K562 (cell line): Measurements from ENCODE around the gene DTNBP1. TPM values are rescaled to one million over a fixed set of nuclear protein-coding genes. Genes with fewer than 3 reads are reported as not detected.

ENCODE experiments used
- ATAC-seq: fragments of 200-7000 bp; cut with Tn5 transposase; 3 replicates; pipeline ENCODE4 v1.9.1; 2020; ENCODE audit warnings: moderate library complexity
- BruUV-seq: library from RNA; stranded (reverse); fragments of 400-500 nt; replicated peaks from 2 replicates; lab custom pipeline; 2021; lab: Mats Ljungman, UMichigan
- CTCF ChIA-PET: fragments of 300-600 bp; formaldehyde crosslinking; extraction: SDS; loops from one replicate; lab custom pipeline; 2021; ENCODE audit warnings: low intra/inter-chr PET ratio; lab: Yijun Ruan, JAX
- POLR2A ChIA-PET: fragments of 300-600, 350-650 bp; sonication (Branson Sonifier 250); formaldehyde crosslinking; extraction: SDS; loops from one replicate; lab custom pipeline; 2021; ENCODE audit warnings: antibody characterized with exemption, inconsistent platforms; lab: Yijun Ruan, JAX
- DNase-seq, 4 experiments: peaks; one replicate each; pipeline versions ENCODE4 v3.0.0 to v3.0.0-alpha.2; 2011 to 2018; ENCODE audit warnings: low spot score in 3 of 4, mixed read lengths in 3 of 4; ENCODE audit errors: extremely low read depth in 1 of 4
- FAIRE-seq: peaks from 2 replicates; lab custom pipeline; 2011; peaks lifted over from hg19 to GRCh38; lab: Jason Lieb, UNC
- H2AFZ ChIP-seq: 2 replicates; pipeline ENCODE4 v1.6.0; 2011; ENCODE audit warnings: low read depth, low read length, control low read depth, inconsistent platforms
- H3K27ac ChIP-seq: fragments of 200-600 bp; 3 replicates; pipeline ENCODE4 v1.8.0; 2011; ENCODE audit warnings: low read depth, mild to moderate bottlenecking, control low read depth, inconsistent platforms, low read length, moderate library complexity, mixed read lengths; ENCODE audit errors: extremely low read depth
- H3K27me3 ChIP-seq, 2 experiments: fragments of 300-600 bp in 1 of 2; 2 replicates in 1 of 2; 3 replicates in 1 of 2; pipeline versions ENCODE4 v1.6.0 to v1.8.0; 2011; ENCODE audit warnings: inconsistent platforms in 2 of 2, low read length in 2 of 2, mild to moderate bottlenecking in 1 of 2, mixed read lengths in 1 of 2, moderate library complexity in 1 of 2; ENCODE audit not compliant: control insufficient read depth in 2 of 2, insufficient read depth in 2 of 2
- H3K36me3 ChIP-seq: fragments of 300-600 bp; 3 replicates; pipeline ENCODE4 v1.8.0; 2011; ENCODE audit warnings: mild to moderate bottlenecking, low read length, inconsistent platforms; ENCODE audit not compliant: control insufficient read depth, insufficient read depth
- H3K4me1 ChIP-seq, 2 experiments: fragments of 200-600 bp in 1 of 2; replicated peaks in 1 of 2; 2 replicates in 1 of 2; 3 replicates in 1 of 2; pipeline versions ENCODE4 v1.5.1 to v1.8.0; 2011; ENCODE audit warnings: inconsistent platforms in 2 of 2, low read length in 2 of 2, mild to moderate bottlenecking in 1 of 2, mixed read lengths in 1 of 2, moderate library complexity in 1 of 2; ENCODE audit not compliant: control insufficient read depth in 2 of 2, insufficient read depth in 2 of 2
- H3K4me2 ChIP-seq: 2 replicates; pipeline ENCODE4 v1.6.1; 2011; ENCODE audit warnings: low read length, control low read depth, inconsistent platforms, mixed read lengths; ENCODE audit not compliant: insufficient read depth
- H3K4me3 ChIP-seq: fragments of 200-600 bp; sonication (generic), shearing (Covaris generic); 2 replicates; pipeline ENCODE4 v1.5.1; 2016; ENCODE audit warnings: control low read depth, inconsistent platforms
- H3K79me2 ChIP-seq: fragments of 200-600 bp; 3 replicates; pipeline ENCODE4 v1.8.0; 2011; ENCODE audit warnings: low read length, inconsistent platforms; ENCODE audit not compliant: control insufficient read depth, insufficient read depth
- H3K9ac ChIP-seq, 2 experiments: 2 replicates each; pipeline versions ENCODE4 v1.6.0 to v1.6.1; 2011; ENCODE audit warnings: low read depth in 2 of 2, low read length in 2 of 2, control low read depth in 1 of 2, inconsistent platforms in 1 of 2, mild to moderate bottlenecking in 1 of 2, mixed read lengths in 1 of 2; ENCODE audit not compliant: insufficient read depth in 1 of 2
- H3K9me1 ChIP-seq: one replicate; pipeline ENCODE4 v1.6.0; 2011; ENCODE audit warnings: inconsistent platforms, mild to moderate bottlenecking, low read length, moderate library complexity; ENCODE audit not compliant: control insufficient read depth, insufficient read depth
- H3K9me3 ChIP-seq: replicated peaks from 2 replicates; pipeline ENCODE4 v1.5.1; 2011; ENCODE audit warnings: low read depth, low read length, inconsistent platforms; ENCODE audit not compliant: control insufficient read depth, insufficient read depth
- H4K20me1 ChIP-seq: replicated peaks from 2 replicates; pipeline ENCODE4 v1.6.1; 2011; ENCODE audit warnings: low read length, inconsistent platforms, mixed read lengths; ENCODE audit not compliant: control insufficient read depth, insufficient read depth
- CREBBP ChIP-seq: IDR thresholded peaks from one replicate; pipeline ENCODE4 v1.6.1; 2012; ENCODE audit warnings: low read depth, mild to moderate bottlenecking, control low read depth, inconsistent platforms, low read length
- KAT8 ChIP-seq: fragments of 450-650 bp; IDR thresholded peaks from 2 replicates; pipeline ENCODE4 v1.6.1; 2016; ENCODE audit warnings: low read depth, mild to moderate bottlenecking
- MEF2A ChIP-seq: IDR thresholded peaks from 2 replicates; pipeline ENCODE4 v1.6.1; 2011; ENCODE audit warnings: low read depth, mild to moderate bottlenecking, low read length, moderate library complexity; ENCODE audit not compliant: control insufficient read depth
- PHB2 ChIP-seq: fragments of 450-650 bp; IDR thresholded peaks from 2 replicates; pipeline ENCODE4 v1.6.1; 2017; ENCODE audit warnings: low read depth
- POLR2G ChIP-seq: fragments of 200-400 bp; formaldehyde crosslinking; IDR thresholded peaks from 2 replicates; pipeline ENCODE4 v1.6.1; 2017; ENCODE audit warnings: low read depth, mild to moderate bottlenecking, antibody characterized with exemption, low read length, moderate library complexity
- SMAD4 ChIP-seq: fragments of 250-450 bp; sonication (Bioruptor Pico); conservative IDR thresholded peaks from 2 replicates; pipeline ENCODE4 v1.8.0; 2021; ENCODE audit warnings: inconsistent platforms, mild to moderate bottlenecking, moderate library complexity
- TCF7 ChIP-seq: sonication (generic); IDR thresholded peaks from 2 replicates; pipeline ENCODE4 v1.6.1; 2016; ENCODE audit warnings: antibody characterized with exemption, borderline replicate concordance
- TSC22D4 ChIP-seq: fragments of 450-650 bp; IDR thresholded peaks from 2 replicates; pipeline ENCODE4 v1.6.1; 2016; ENCODE audit warnings: missing genetic modification characterization, missing biosample characterization, control low read depth
- ZNF197 ChIP-seq: fragments of 200-800 bp; sonication (Bioruptor generic); IDR thresholded peaks from 2 replicates; pipeline ENCODE4 v1.6.1; 2016; ENCODE audit warnings: low read depth, missing genetic modification characterization, missing compliant biosample characterization
- ZNF316 ChIP-seq: fragments of 450-650 bp; IDR thresholded peaks from 2 replicates; pipeline ENCODE4 v1.6.1; 2016
- ZNF507 ChIP-seq: conservative IDR thresholded peaks from 2 replicates; pipeline ENCODE4 v1.6.1; 2017; ENCODE audit warnings: missing genetic modification characterization, missing compliant biosample characterization
- ZNF76 ChIP-seq: fragments of 250-450 bp; sonication (Bioruptor Pico); IDR thresholded peaks from 2 replicates; pipeline ENCODE4 v1.4.0; 2020; ENCODE audit warnings: mild to moderate bottlenecking, moderate library complexity, borderline replicate concordance
- WGBS: fragments of 100-300 bp; shearing (Covaris generic); methylation state at CpG from one replicate; pipeline ENCODE4 v1.1.6; 2016; ENCODE audit warnings: low coverage, mixed read lengths; ENCODE audit not compliant: insufficient coverage; ENCODE audit errors: missing lambda C conversion rate; 5-methylcytosine and 5-hydroxymethylcytosine counted together
- in situ Hi-C: fragments of 300-500 bp; cut with MboI; formaldehyde crosslinking; loops from 4 replicates; pipeline ENCODE4 v1.15.0; 2018; ENCODE audit warnings: inconsistent platforms, mixed read lengths
- intact Hi-C: fragments of 100-400 bp; cut with micrococcal nuclease; formaldehyde crosslinking; loops from 2 replicates; pipeline ENCODE4 v1.14.2; 2022
- polyA plus RNA-seq, 8 experiments: library from polyadenylated mRNA; depleted of rRNA in 4 of 8; stranded (reverse) in 5 of 8; unstranded in 3 of 8; fragments of >200 nt; fragmentation: Nextera tagmentation in 2 of 8; fragmentation: Illumina TruSeq in 1 of 8; extraction: Ambion mirVana in 2 of 8; extraction: Trizol in 1 of 8; gene quantifications; 2 replicates each; pipeline versions ENCODE4 v1.2.1 to v1.2.3, GENCODE V29; 2011 to 2014; ENCODE audit warnings: inconsistent platforms in 1 of 8, missing spikeins in 1 of 8
- total RNA-seq, 7 experiments: library from RNA; depleted of rRNA in 6 of 7; stranded (reverse); fragments of >200 nt in 6 of 7; fragmentation: Illumina TruSeq in 2 of 7; extraction: Trizol in 2 of 7; gene quantifications; 2 replicates each; pipeline versions ENCODE4 v1.2.1 to v1.2.3, GENCODE V29; 2011 to 2021; ENCODE audit warnings: low replicate concordance in 1 of 7
- TF ChIP-seq, protein P1 (sequence below): sonication (generic); formaldehyde crosslinking; IDR thresholded peaks from 2 replicates; pipeline ENCODE4 v1.8.0; 2022; ENCODE audit warnings: missing genetic modification reagents, mild to moderate bottlenecking, borderline replicate concordance
- TF ChIP-seq, protein P2 (sequence below): fragments of 450-650 bp; IDR thresholded peaks from 2 replicates; pipeline ENCODE4 v1.6.1; 2018; ENCODE audit warnings: mild to moderate bottlenecking, low read depth; ENCODE audit not compliant: partially characterized antibody
- TF ChIP-seq, protein P3 (sequence below): sonication (generic); formaldehyde crosslinking; IDR thresholded peaks from 2 replicates; pipeline ENCODE4 v1.8.0; 2023; ENCODE audit warnings: missing genetic modification reagents, mild to moderate bottlenecking, borderline replicate concordance

Gene DTNBP1
- total and polyA plus RNA-seq, 9 of the 15 experiments (the other 6 are each of a cell fraction or from before 2014, with no cell fraction given) = 16.7 to 54.5 (median 21.4) TPM

DNA sequence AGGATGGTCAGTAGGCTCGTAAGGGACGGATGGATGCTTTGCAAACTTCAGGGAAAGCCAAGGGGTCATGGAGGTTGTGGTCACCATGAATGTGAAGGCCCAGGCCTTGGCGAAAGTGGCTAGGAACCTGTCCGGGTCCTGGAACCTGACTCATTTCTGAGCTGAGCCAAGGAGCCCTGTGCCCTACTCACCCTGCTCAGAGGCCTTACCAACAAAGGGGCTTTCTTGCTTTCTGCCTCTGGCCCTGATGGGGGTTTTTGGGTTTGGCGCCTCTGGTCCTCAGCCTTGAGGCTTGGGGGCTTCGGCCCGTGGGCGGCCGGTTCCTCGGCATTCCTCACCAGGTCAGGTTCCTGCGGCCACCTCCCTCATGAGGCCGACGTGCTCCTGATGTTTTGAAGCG lies 155.1 kb downstream of the DTNBP1 start (continued):
- TF ChIP-seq KAT8 (no peak), SMAD4 (CRISPR knock-in tag) (no peak), MEF2A (no peak), TSC22D4 (no peak), TCF7 (no peak)
- TF ChIP-seq, protein P1, sequence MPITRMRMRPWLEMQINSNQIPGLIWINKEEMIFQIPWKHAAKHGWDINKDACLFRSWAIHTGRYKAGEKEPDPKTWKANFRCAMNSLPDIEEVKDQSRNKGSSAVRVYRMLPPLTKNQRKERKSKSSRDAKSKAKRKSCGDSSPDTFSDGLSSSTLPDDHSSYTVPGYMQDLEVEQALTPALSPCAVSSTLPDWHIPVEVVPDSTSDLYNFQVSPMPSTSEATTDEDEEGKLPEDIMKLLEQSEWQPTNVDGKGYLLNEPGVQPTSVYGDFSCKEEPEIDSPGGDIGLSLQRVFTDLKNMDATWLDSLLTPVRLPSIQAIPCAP (CRISPR knock-in tag) = no peak
- TF ChIP-seq, all 486 proteins: peak for 0

DNA sequence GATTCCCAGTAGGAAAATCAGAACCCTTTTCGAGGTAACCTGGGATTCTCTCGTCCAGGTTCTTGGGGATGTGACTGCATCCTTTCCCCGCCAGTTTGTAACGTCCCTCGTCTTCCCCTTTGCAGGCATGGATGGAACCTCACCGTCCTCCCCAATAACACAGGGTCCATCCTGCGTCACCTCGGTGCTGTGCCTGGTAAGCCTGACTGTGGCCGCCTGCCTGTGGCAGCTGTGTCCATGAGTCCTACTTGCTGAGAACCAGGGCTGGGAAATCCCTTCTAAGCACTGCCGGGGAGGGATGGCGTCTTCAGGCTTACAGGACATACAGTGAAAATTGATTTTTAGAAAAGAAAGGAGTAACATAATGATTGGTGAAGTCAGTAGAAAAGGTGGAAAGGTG lies 155.6 kb downstream of the DTNBP1 start:
- DNase-seq (no peak), ATAC-seq (no peak), FAIRE-seq (no peak)
- Histone ChIP-seq H3K27ac (no peak overlapping the region), H3K27me3 (no peaks in the 10 kb centered on the region), H3K4me3 (no peak overlapping the region), H4K20me1 (no peaks in the 10 kb centered on the region), H3K4me1 (peaks cover 23 to 24% of the 10 kb centered on the region in 2 experiments), H3K9me1 (no peaks in the 10 kb centered on the region), H2AFZ (no peak overlapping the region), H3K9me3 (no peaks in the 10 kb centered on the region), H3K9ac (no peak overlapping the region; a peak in 1 of 4 replicates), H3K79me2 (peaks cover 7% of the 10 kb centered on the region; the same call in 2 of the 3 replicates), H3K36me3 (peaks cover 89% of the 10 kb centered on the region), H3K4me2 (no peak overlapping the region)
- CTCF ChIA-PET = no interaction called here
- 94% methylated on average over 11 of the region's 11 CpGs for WGBS
- intact Hi-C loops (no loop called here), in situ Hi-C loops (no loop called here)
- POLR2A ChIA-PET = no interaction called here
- BruUV-seq = no TSS peak
- TF ChIP-seq POLR2G = no peak
- no peak for TF ChIP-seq ZNF197 (CRISPR knock-in tag)
- no peak for TF ChIP-seq PHB2
- TF ChIP-seq ZNF316 = no peak
- no peak for TF ChIP-seq ZNF76
- TF ChIP-seq ZNF507 = no peak
- TF ChIP-seq CREBBP = no peak
- TF ChIP-seq, protein P2, sequence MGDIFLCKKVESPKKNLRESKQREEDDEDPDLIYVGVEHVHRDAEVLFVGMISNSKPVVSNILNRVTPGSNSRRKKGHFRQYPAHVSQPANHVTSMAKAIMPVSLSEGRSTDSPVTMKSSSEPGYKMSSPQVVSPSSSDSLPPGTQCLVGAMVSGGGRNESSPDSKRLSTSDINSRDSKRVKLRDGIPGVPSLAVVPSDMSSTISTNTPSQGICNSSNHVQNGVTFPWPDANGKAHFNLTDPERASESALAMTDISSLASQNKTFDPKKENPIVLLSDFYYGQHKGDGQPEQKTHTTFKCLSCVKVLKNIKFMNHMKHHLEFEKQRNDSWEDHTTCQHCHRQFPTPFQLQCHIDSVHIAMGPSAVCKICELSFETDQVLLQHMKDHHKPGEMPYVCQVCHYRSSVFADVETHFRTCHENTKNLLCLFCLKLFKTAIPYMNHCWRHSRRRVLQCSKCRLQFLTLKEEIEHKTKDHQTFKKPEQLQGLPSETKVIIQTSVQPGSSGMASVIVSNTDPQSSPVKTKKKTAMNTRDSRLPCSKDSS = no peak
- TF ChIP-seq, protein P3, sequence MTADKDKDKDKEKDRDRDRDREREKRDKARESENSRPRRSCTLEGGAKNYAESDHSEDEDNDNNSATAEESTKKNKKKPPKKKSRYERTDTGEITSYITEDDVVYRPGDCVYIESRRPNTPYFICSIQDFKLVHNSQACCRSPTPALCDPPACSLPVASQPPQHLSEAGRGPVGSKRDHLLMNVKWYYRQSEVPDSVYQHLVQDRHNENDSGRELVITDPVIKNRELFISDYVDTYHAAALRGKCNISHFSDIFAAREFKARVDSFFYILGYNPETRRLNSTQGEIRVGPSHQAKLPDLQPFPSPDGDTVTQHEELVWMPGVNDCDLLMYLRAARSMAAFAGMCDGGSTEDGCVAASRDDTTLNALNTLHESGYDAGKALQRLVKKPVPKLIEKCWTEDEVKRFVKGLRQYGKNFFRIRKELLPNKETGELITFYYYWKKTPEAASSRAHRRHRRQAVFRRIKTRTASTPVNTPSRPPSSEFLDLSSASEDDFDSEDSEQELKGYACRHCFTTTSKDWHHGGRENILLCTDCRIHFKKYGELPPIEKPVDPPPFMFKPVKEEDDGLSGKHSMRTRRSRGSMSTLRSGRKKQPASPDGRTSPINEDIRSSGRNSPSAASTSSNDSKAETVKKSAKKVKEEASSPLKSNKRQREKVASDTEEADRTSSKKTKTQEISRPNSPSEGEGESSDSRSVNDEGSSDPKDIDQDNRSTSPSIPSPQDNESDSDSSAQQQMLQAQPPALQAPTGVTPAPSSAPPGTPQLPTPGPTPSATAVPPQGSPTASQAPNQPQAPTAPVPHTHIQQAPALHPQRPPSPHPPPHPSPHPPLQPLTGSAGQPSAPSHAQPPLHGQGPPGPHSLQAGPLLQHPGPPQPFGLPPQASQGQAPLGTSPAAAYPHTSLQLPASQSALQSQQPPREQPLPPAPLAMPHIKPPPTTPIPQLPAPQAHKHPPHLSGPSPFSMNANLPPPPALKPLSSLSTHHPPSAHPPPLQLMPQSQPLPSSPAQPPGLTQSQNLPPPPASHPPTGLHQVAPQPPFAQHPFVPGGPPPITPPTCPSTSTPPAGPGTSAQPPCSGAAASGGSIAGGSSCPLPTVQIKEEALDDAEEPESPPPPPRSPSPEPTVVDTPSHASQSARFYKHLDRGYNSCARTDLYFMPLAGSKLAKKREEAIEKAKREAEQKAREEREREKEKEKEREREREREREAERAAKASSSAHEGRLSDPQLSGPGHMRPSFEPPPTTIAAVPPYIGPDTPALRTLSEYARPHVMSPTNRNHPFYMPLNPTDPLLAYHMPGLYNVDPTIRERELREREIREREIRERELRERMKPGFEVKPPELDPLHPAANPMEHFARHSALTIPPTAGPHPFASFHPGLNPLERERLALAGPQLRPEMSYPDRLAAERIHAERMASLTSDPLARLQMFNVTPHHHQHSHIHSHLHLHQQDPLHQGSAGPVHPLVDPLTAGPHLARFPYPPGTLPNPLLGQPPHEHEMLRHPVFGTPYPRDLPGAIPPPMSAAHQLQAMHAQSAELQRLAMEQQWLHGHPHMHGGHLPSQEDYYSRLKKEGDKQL = no peak
